ENCODE results near the gene TEX2.

The TEX2 gene

GRCh38 chr17:64260886-64261285, 2.2 kb downstream of the TEX2 start:
- no peak overlapping the region for H3K4me3 ChIP-seq
- H3K27me3 ChIP-seq (ENCODE audit: low read depth) = no peaks in the 10 kb centered on the region
- in situ Hi-C loops (cut with MboI; ENCODE audit: low sequenced_read_pairs) = loop anchor here (10.0 kb wide), 1 partner anchor 116 kb away; no protein-coding TSS in a partner anchor
- H3K9me3 ChIP-seq = no peaks in the 10 kb centered on the region
- H3K36me3 ChIP-seq (replicated peaks) = no peaks in the 10 kb centered on the region
- DNase-seq (ENCODE audit: low spot score in 2 of 2) = no peak
- H3K4me1 ChIP-seq = peaks cover 55% of the 10 kb centered on the region

DNA sequence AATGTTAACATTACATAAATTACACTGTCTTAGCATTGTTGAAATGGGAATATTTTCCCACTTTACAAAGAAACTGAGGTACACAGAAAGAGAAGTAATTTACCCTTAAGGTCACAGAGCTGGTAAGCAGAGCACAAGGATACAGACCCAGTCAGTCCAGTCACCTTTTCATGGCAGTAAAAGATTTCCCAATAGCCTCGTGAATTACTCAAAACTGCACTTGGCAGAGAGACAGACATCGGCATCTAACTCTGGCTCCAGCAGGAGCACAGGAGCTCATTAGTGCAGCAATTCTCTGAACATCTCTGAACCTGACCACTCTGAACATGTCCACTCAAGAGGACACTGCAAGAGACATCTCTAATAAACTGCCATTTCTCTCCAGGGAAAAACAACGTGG, 3.1 kb downstream of the TEX2 start:
- in situ Hi-C loops (cut with MboI; ENCODE audit: low sequenced_read_pairs) = loop anchor here (10.0 kb wide), 1 partner anchor 115 kb away; no protein-coding TSS in a partner anchor
- Histone ChIP-seq H3K27me3 (ENCODE audit: low read depth) (no peaks in the 10 kb centered on the region), H3K4me3 (no peak overlapping the region), H3K36me3 (replicated peaks) (no peaks in the 10 kb centered on the region), H3K4me1 (peaks cover 55% of the 10 kb centered on the region), H3K9me3 (no peaks in the 10 kb centered on the region)
- DNase-seq (ENCODE audit: low spot score in 2 of 2) = no peak

GRCh38 chr17:64259426-64259825, 3.6 kb downstream of the TEX2 start:
- Histone ChIP-seq H3K4me1 (peaks cover 55% of the 10 kb centered on the region), H3K9me3 (no peaks in the 10 kb centered on the region), H3K27me3 (ENCODE audit: low read depth) (no peaks in the 10 kb centered on the region), H3K4me3 (no peak overlapping the region), H3K36me3 (replicated peaks) (no peaks in the 10 kb centered on the region)
- DNase-seq (ENCODE audit: low spot score in 2 of 2) = peak; percentile 29 to 53
- in situ Hi-C loops (cut with MboI; ENCODE audit: low sequenced_read_pairs) = no loop called here

DNA sequence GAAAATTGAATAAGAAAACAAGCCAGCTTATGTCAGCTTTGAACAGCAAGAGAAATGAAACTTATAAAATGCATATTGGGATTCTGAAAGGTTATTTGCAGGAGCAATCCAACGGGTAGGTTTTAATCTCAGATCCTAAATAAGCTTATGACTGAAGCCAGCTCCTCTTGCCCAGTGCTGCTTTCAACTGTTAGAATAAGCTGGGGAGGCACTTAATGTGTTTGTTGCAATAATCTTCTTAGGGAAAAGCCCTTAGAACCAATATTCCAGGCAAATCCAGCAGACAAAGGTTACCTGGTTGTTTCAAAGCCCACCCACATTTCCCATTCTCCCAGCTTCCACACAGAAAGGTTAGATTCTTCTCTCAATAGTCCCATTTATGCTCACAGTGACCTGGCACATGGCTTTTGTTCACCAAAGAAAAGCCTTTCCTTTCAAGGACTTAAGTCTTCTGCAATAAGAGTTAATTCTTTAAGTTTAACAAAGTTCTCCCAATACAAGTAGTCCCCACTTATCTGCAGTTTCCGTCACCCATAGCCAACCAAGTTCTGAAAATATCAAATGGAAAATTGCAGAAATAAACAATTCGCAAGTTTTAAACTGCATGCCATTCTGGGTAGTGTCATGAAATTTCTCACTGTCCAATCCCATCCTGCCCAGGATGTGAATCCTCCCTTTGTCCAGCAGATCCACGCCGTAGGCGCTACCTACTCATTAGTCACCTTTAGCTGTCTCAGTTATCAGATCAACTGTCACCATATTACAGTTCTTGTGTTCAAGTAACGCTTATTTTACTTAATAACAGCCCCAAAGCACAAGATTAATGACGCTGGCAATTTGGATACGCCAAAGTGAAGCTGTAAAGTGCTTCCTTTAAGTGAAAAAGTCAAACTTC, 5.9 kb downstream of the TEX2 start:
- Histone ChIP-seq H3K4me3 (no peak overlapping the region), H3K4me1 (peaks cover 49% of the 10 kb centered on the region), H3K27me3 (ENCODE audit: low read depth) (no peaks in the 10 kb centered on the region), H3K36me3 (replicated peaks) (no peaks in the 10 kb centered on the region), H3K9me3 (no peaks in the 10 kb centered on the region)
- DNase-seq (ENCODE audit: low spot score in 2 of 2) = peak; percentile 64 to 90
- in situ Hi-C loops (cut with MboI; ENCODE audit: low sequenced_read_pairs) = no loop called here

- no peaks in the 10 kb centered on the region for H3K9me3 ChIP-seq
- H3K4me3 ChIP-seq = no peak overlapping the region
- DNase-seq (ENCODE audit: low spot score in 2 of 2) = no peak
- H3K4me1 ChIP-seq = peaks cover 39% of the 10 kb centered on the region
- H3K27me3 ChIP-seq (ENCODE audit: low read depth) = no peaks in the 10 kb centered on the region
- in situ Hi-C loops (cut with MboI; ENCODE audit: low sequenced_read_pairs) = no loop called here
- no peaks in the 10 kb centered on the region for H3K36me3 ChIP-seq (replicated peaks)
Observed at GRCh38 chr17:64255764-64256163, 7.3 kb downstream of the TEX2 start.

DNA sequence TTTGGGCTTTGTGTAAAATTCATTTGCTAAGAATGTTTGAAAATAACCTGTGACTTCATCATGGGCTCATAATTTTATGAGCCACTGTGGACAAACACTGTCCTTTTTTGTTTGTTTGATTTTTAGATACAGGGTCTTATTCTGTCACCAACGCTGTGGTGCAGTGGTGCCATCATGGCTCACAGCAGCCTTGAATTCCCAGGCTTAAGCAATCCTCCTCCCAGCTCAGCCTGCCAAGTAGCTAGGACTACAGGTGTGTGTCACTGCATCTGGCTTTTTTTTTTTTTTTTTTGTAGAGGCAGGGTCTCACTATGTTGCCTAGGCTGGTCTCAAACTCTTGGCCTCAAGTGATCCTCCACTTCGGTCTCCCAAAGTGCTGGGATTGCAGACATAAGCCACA, 8.3 kb downstream of the TEX2 start:
- in situ Hi-C loops (cut with MboI; ENCODE audit: low sequenced_read_pairs) = no loop called here
- H3K9me3 ChIP-seq = no peaks in the 10 kb centered on the region
- no peak for DNase-seq (ENCODE audit: low spot score in 2 of 2)

DNA sequence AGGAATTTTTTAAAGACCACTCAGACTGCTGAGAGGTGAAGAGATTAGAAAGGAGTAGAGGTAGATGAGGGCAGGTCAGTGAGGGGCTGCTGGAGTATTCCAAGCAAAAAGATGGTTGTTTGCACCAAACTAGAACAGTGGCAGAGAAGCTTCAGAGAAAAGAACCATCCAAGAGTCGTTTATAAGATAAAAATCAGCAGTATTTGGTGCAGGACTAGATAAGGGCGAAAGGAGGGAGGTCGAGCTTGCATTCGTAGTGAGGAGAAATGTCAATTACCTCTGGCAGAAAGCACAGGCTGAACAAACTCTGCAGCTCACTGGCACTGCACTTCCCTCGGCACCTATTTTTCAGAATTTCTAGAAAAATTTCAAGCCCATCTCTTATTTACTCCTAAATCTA, 9.6 kb downstream of the TEX2 start:
- in situ Hi-C loops (cut with MboI; ENCODE audit: low sequenced_read_pairs) = no loop called here

More for the DNA sequence above, 8.3 kb downstream of the TEX2 start:
- Histone ChIP-seq H3K4me1 (peaks cover 28% of the 10 kb centered on the region), H3K4me3 (no peak overlapping the region), H3K36me3 (replicated peaks) (no peaks in the 10 kb centered on the region), H3K27me3 (ENCODE audit: low read depth) (no peaks in the 10 kb centered on the region)

GRCh38 chr17:64252831-64253230, 10.2 kb downstream of the TEX2 start:
- Histone ChIP-seq H3K27me3 (ENCODE audit: low read depth) (no peaks in the 10 kb centered on the region), H3K4me3 (no peak overlapping the region), H3K36me3 (replicated peaks) (no peaks in the 10 kb centered on the region), H3K4me1 (peaks cover 16% of the 10 kb centered on the region), H3K9me3 (no peaks in the 10 kb centered on the region)
- in situ Hi-C loops (cut with MboI; ENCODE audit: low sequenced_read_pairs) = no loop called here
- no peak for DNase-seq (ENCODE audit: low spot score in 2 of 2)

More for the DNA sequence above, 9.6 kb downstream of the TEX2 start:
- Histone ChIP-seq H3K4me1 (peaks cover 18% of the 10 kb centered on the region), H3K9me3 (no peaks in the 10 kb centered on the region), H3K27me3 (ENCODE audit: low read depth) (no peaks in the 10 kb centered on the region), H3K36me3 (replicated peaks) (no peaks in the 10 kb centered on the region), H3K4me3 (no peak overlapping the region)
- no peak for DNase-seq (ENCODE audit: low spot score in 2 of 2)

- H3K4me3 ChIP-seq = no peak overlapping the region
- no peaks in the 10 kb centered on the region for H3K4me1 ChIP-seq
- H3K36me3 ChIP-seq (replicated peaks) = no peaks in the 10 kb centered on the region
- H3K9me3 ChIP-seq = no peaks in the 10 kb centered on the region
- in situ Hi-C loops (cut with MboI; ENCODE audit: low sequenced_read_pairs) = no loop called here
- DNase-seq (ENCODE audit: low spot score in 2 of 2) = no peak
- no peaks in the 10 kb centered on the region for H3K27me3 ChIP-seq (ENCODE audit: low read depth)
Observed at GRCh38 chr17:64250233-64250835, 12.7 kb downstream of the TEX2 start.

DNA sequence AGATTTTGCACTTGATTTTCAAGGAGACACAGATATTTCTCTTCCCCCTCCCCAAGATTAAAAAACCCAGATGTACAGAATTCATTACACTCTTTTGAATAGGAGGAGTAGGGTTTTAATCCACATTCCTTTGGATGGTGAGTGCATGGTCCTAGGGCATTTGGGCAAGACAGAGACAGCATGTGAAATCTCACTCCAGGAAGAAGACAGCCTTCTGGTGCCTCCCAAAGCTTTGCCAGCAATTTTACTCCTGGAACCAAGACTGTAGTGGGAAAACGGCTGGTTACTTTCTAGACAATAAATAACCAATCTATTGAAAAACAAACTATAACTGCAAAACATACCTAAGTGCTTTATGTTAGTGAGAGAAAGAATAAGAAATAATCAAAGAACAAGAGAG, 15.2 kb downstream of the TEX2 start:
- Histone ChIP-seq H3K9me3 (no peaks in the 10 kb centered on the region), H3K27me3 (ENCODE audit: low read depth) (no peaks in the 10 kb centered on the region), H3K4me1 (no peaks in the 10 kb centered on the region), H3K36me3 (replicated peaks) (no peaks in the 10 kb centered on the region), H3K4me3 (no peak overlapping the region)
- in situ Hi-C loops (cut with MboI; ENCODE audit: low sequenced_read_pairs) = no loop called here
- no peak for DNase-seq (ENCODE audit: low spot score in 2 of 2)

GRCh38 chr17:64245218-64246145, 17.6 kb downstream of the TEX2 start:
- H3K27me3 ChIP-seq (ENCODE audit: low read depth) = no peaks in the 10 kb centered on the region
- H3K36me3 ChIP-seq (replicated peaks) = no peaks in the 10 kb centered on the region
- no peaks in the 10 kb centered on the region for H3K9me3 ChIP-seq
- H3K4me1 ChIP-seq = peaks cover 5% of the 10 kb centered on the region
- H3K4me3 ChIP-seq = no peak overlapping the region
- in situ Hi-C loops (cut with MboI; ENCODE audit: low sequenced_read_pairs) = no loop called here
- no peak for DNase-seq (ENCODE audit: low spot score in 2 of 2)

DNA sequence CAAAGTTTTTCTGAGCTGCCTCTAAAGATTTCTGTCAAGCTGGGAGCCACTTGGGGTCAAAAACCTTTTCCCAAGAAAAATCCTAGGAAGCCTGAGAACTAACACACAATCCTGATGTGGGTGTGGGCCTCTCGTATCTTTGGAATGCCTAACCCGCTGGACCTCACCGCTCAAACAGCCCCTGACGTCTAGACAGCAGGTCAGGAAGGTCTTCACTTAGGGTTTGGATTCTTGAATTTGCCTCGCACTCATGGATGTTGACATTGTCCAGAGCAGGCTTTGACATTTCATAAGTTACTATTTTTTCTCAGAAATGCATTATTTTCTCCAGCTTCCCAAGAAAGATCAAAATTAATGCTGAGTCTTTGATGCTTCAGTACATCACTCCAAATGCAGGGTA, 18.9 kb downstream of the TEX2 start:
- Histone ChIP-seq H3K27me3 (ENCODE audit: low read depth) (no peaks in the 10 kb centered on the region), H3K9me3 (no peaks in the 10 kb centered on the region), H3K36me3 (replicated peaks) (no peaks in the 10 kb centered on the region), H3K4me1 (peaks cover 11% of the 10 kb centered on the region), H3K4me3 (no peak overlapping the region)
- no peak for DNase-seq (ENCODE audit: low spot score in 2 of 2)
- in situ Hi-C loops (cut with MboI; ENCODE audit: low sequenced_read_pairs) = no loop called here

GRCh38 chr17:64243340-64243739, 19.7 kb downstream of the TEX2 start:
- no peaks in the 10 kb centered on the region for H3K36me3 ChIP-seq (replicated peaks)
- in situ Hi-C loops (cut with MboI; ENCODE audit: low sequenced_read_pairs) = no loop called here

More at GRCh38 chr17:64243340-64243739, 19.7 kb downstream of the TEX2 start:
- H3K27me3 ChIP-seq (ENCODE audit: low read depth) = no peaks in the 10 kb centered on the region
- DNase-seq (ENCODE audit: low spot score in 2 of 2) = no peak
- H3K4me1 ChIP-seq = peaks cover 11% of the 10 kb centered on the region
- H3K4me3 ChIP-seq = no peak overlapping the region
- H3K9me3 ChIP-seq = no peaks in the 10 kb centered on the region

Measured in HAP-1 (cell line).